ENCODE results near the gene POMZP3. TPM values are rescaled to one million over a fixed set of nuclear protein-coding genes. Genes with fewer than 3 reads are reported as not detected.
A peak's percentile ranks its signal among the peaks of the same experiment; 100 is the strongest.
"Not testable (repeated sequence)": the region's sequence is repeated elsewhere in the genome, so short reads cannot be mapped to it uniquely, and the experiment has no call there.

The POMZP3 gene
- total and polyA plus RNA-seq, 2 of the 13 experiments (the other 11 are each of a cell fraction or from before 2014, with no cell fraction given), result 1.5 to 3.5 TPM

GRCh38 chr7:76586585-76587315 lies 40.3 kb downstream of the POMZP3 start:
- Histone ChIP-seq H3K4me1 (ENCODE audit: insufficient read depth, low read length) (peaks cover 32% of the 10 kb centered on the region), H3K4me2 (ENCODE audit: low read depth, low read length) (peak overlapping the region; percentile 7; the same call in 1 of the 2 replicates), H3K79me2 (ENCODE audit: insufficient read depth, low read length) (peaks cover 11% of the 10 kb centered on the region)
- ATAC-seq (peak; percentile 40), FAIRE-seq (peak; percentile 61), DNase-seq (ENCODE audit: low spot score) (peak; percentile 34)
- H4K20me1 ChIP-seq (ENCODE audit: insufficient read depth, low read length); H3K27me3 ChIP-seq (ENCODE audit: control insufficient read depth in 1 of 2, insufficient read depth in 2 of 2, low read length in 2 of 2); H2AFZ ChIP-seq (ENCODE audit: low read length); H3K9me3 ChIP-seq (ENCODE audit: low read length); in situ Hi-C loops (cut with HindIII; ENCODE audit: extremely low pct_ligation_motif_present, low pct_unique_long_range_greater_than_20kb); POLR2A ChIA-PET; CTCF ChIA-PET (ENCODE audit: low intra/inter-chr PET ratio, low total read pairs); H3K4me3 ChIP-seq (replicated peaks in 1 of 3; ENCODE audit: insufficient read depth in 1 of 3, low read depth in 2 of 3, low read length in 3 of 3); H3K36me3 ChIP-seq (replicated peaks in 1 of 2; ENCODE audit: control insufficient read depth in 1 of 2, insufficient read depth in 2 of 2, low read length in 2 of 2); intact Hi-C loops (cut with micrococcal nuclease; ENCODE audit: unreplicated experiment); BruUV-seq (replicated peaks); H3K27ac ChIP-seq (ENCODE audit: extremely low read length, insufficient read depth, low read length); H3K9ac ChIP-seq (ENCODE audit: insufficient read depth, low read depth, low read length); TF ChIP-seq FOXA1, FOXP1 (IDR thresholded peaks at IDR 0.05): not testable (repeated sequence)
- 54% methylated on average over 2 of the region's 2 CpGs for WGBS (ENCODE audit: low lambda C conversion rate)
- TF ChIP-seq SIX1 (CRISPR knock-in tag; IDR thresholded peaks at IDR 0.05; ENCODE audit: borderline replicate concordance) (peak; percentile 64; the same call in 1 of the 2 replicates), FOXA1 (CRISPR knock-in tag; IDR thresholded peaks at IDR 0.05) (peak; percentile 45), FOXA3 (CRISPR knock-in tag; IDR thresholded peaks at IDR 0.05) (peak; percentile 44), ZNF12 (CRISPR knock-in tag; IDR thresholded peaks at IDR 0.05) (0 out of 2 replicates have a peak, but pooled peaks have one; percentile 58), SIX4 (CRISPR knock-in tag; IDR thresholded peaks at IDR 0.05) (peak; percentile 93), CEBPG (CRISPR knock-in tag; IDR thresholded peaks at IDR 0.05) (0 out of 2 replicates have a peak, but pooled peaks have one; percentile 8), SAP130 (CRISPR knock-in tag; IDR thresholded peaks at IDR 0.05; ENCODE audit: low read depth) (peak; percentile 17; the same call in 1 of the 2 replicates), RBAK (CRISPR knock-in tag; IDR thresholded peaks at IDR 0.05) (0 out of 2 replicates have a peak, but pooled peaks have one; percentile 32), FOXP1 (CRISPR knock-in tag; IDR thresholded peaks at IDR 0.05) (peak; percentile 55; the same call in 1 of the 2 replicates)

GRCh38 chr7:76583636-76584281 lies 43.3 kb downstream of the POMZP3 start:
- H3K79me2 ChIP-seq (ENCODE audit: insufficient read depth, low read length), result peaks cover 11% of the 10 kb centered on the region
- intact Hi-C loops (cut with micrococcal nuclease; ENCODE audit: unreplicated experiment); POLR2A ChIA-PET: not testable (repeated sequence)

GRCh38 chr7:76582848-76583631 lies 44.0 kb downstream of the POMZP3 start:
- H3K27ac ChIP-seq (ENCODE audit: extremely low read length, insufficient read depth, low read length); BruUV-seq (replicated peaks); CTCF ChIA-PET (ENCODE audit: low intra/inter-chr PET ratio, low total read pairs); POLR2A ChIA-PET; H3K9me3 ChIP-seq (ENCODE audit: low read length); DNase-seq (ENCODE audit: low spot score); H4K20me1 ChIP-seq (ENCODE audit: insufficient read depth, low read length); H3K27me3 ChIP-seq (ENCODE audit: control insufficient read depth in 1 of 2, insufficient read depth in 2 of 2, low read length in 2 of 2); H3K36me3 ChIP-seq (replicated peaks in 1 of 2; ENCODE audit: control insufficient read depth in 1 of 2, insufficient read depth in 2 of 2, low read length in 2 of 2); H3K4me3 ChIP-seq (replicated peaks in 1 of 3; ENCODE audit: insufficient read depth in 1 of 3, low read depth in 2 of 3, low read length in 3 of 3); intact Hi-C loops (cut with micrococcal nuclease; ENCODE audit: unreplicated experiment); H3K4me2 ChIP-seq (ENCODE audit: low read depth, low read length); H2AFZ ChIP-seq (ENCODE audit: low read length); in situ Hi-C loops (cut with HindIII; ENCODE audit: extremely low pct_ligation_motif_present, low pct_unique_long_range_greater_than_20kb); H3K9ac ChIP-seq (ENCODE audit: insufficient read depth, low read depth, low read length): not testable (repeated sequence)
- FAIRE-seq (peak; percentile 12), ATAC-seq (peak; percentile 37; the same call in 1 of the 3 replicates)
- Histone ChIP-seq H3K4me1 (ENCODE audit: insufficient read depth, low read length) (peaks cover 28% of the 10 kb centered on the region), H3K79me2 (ENCODE audit: insufficient read depth, low read length) (peaks cover 11% of the 10 kb centered on the region)
- WGBS (ENCODE audit: low lambda C conversion rate), result 94% methylated on average over 2 of the region's 2 CpGs

More at GRCh38 chr7:76583636-76584281, 43.3 kb downstream of the POMZP3 start:
- H3K27ac ChIP-seq (ENCODE audit: extremely low read length, insufficient read depth, low read length); FAIRE-seq; H3K9ac ChIP-seq (ENCODE audit: insufficient read depth, low read depth, low read length); H3K27me3 ChIP-seq (ENCODE audit: control insufficient read depth in 1 of 2, insufficient read depth in 2 of 2, low read length in 2 of 2); H3K36me3 ChIP-seq (replicated peaks in 1 of 2; ENCODE audit: control insufficient read depth in 1 of 2, insufficient read depth in 2 of 2, low read length in 2 of 2); H3K4me3 ChIP-seq (replicated peaks in 1 of 3; ENCODE audit: insufficient read depth in 1 of 3, low read depth in 2 of 3, low read length in 3 of 3); CTCF ChIA-PET (ENCODE audit: low intra/inter-chr PET ratio, low total read pairs); H3K4me2 ChIP-seq (ENCODE audit: low read depth, low read length); DNase-seq (ENCODE audit: low spot score); H3K9me3 ChIP-seq (ENCODE audit: low read length); H2AFZ ChIP-seq (ENCODE audit: low read length); BruUV-seq (replicated peaks); H4K20me1 ChIP-seq (ENCODE audit: insufficient read depth, low read length); in situ Hi-C loops (cut with HindIII; ENCODE audit: extremely low pct_ligation_motif_present, low pct_unique_long_range_greater_than_20kb); ATAC-seq: not testable (repeated sequence)
- H3K4me1 ChIP-seq (ENCODE audit: insufficient read depth, low read length), result peaks cover 32% of the 10 kb centered on the region
- 97% methylated on average over 5 of the region's 5 CpGs for WGBS (ENCODE audit: low lambda C conversion rate)
